Measurements from ENCODE around the gene NCMAP.

The NCMAP gene

GRCh38 chr1:24570265-24571125 is 14.6 kb downstream of the NCMAP start:
- no peak for DNase-seq (ENCODE audit: low read depth, low spot score)

- no peak for DNase-seq (ENCODE audit: low read depth, low spot score)
Measured at GRCh38 chr1:24572301-24572700, 16.4 kb downstream of the NCMAP start.

- DNase-seq (ENCODE audit: low read depth, low spot score): peak; percentile 53
Measured at GRCh38 chr1:24575905-24576587, 20.2 kb downstream of the NCMAP start.

GRCh38 chr1:24578846-24579245 is 23.0 kb downstream of the NCMAP start:
- DNase-seq (ENCODE audit: low read depth, low spot score): no peak

GRCh38 chr1:24580756-24581155 is 24.9 kb downstream of the NCMAP start:
- DNase-seq (ENCODE audit: low read depth, low spot score): no peak

- DNase-seq (ENCODE audit: low read depth, low spot score): no peak
Measured at GRCh38 chr1:24584171-24584647, 28.3 kb downstream of the NCMAP start.

GRCh38 chr1:24586119-24586518 is 30.2 kb downstream of the NCMAP start:
- no peak for DNase-seq (ENCODE audit: low read depth, low spot score)

- DNase-seq (ENCODE audit: low read depth, low spot score): peak; percentile 70
Measured at GRCh38 chr1:24586970-24587820, 31.3 kb downstream of the NCMAP start.

GRCh38 chr1:24588573-24588972 is 32.7 kb downstream of the NCMAP start:
- DNase-seq (ENCODE audit: low read depth, low spot score): no peak

- DNase-seq (ENCODE audit: low read depth, low spot score): no peak
Measured at GRCh38 chr1:24589200-24589599, 33.3 kb downstream of the NCMAP start.

GRCh38 chr1:24591781-24592180 is 35.9 kb downstream of the NCMAP start:
- DNase-seq (ENCODE audit: low read depth, low spot score): no peak

GRCh38 chr1:24594328-24594598 is 38.4 kb downstream of the NCMAP start:
- no peak for DNase-seq (ENCODE audit: low read depth, low spot score)

GRCh38 chr1:24596401-24596880 is 40.6 kb downstream of the NCMAP start:
- no peak for DNase-seq (ENCODE audit: low read depth, low spot score)

- no peak for DNase-seq (ENCODE audit: low read depth, low spot score)
Measured at GRCh38 chr1:24599265-24599664, 43.4 kb downstream of the NCMAP start.

GRCh38 chr1:24600551-24600950 is 44.7 kb downstream of the NCMAP start:
- no peak for DNase-seq (ENCODE audit: low read depth, low spot score)

- DNase-seq (ENCODE audit: low read depth, low spot score): no peak
Measured at GRCh38 chr1:24605534-24606295, 49.8 kb downstream of the NCMAP start.

- DNase-seq (ENCODE audit: low read depth, low spot score): no peak
Measured at GRCh38 chr1:24606296-24606605, 50.4 kb downstream of the NCMAP start.

GRCh38 chr1:24606621-24607020 is 50.7 kb downstream of the NCMAP start:
- no peak for DNase-seq (ENCODE audit: low read depth, low spot score)

GRCh38 chr1:24609949-24610517 is 54.1 kb downstream of the NCMAP start:
- no peak for DNase-seq (ENCODE audit: low read depth, low spot score)

GRCh38 chr1:24619376-24619775 is 63.5 kb downstream of the NCMAP start:
- peak; percentile 32 for DNase-seq (ENCODE audit: low read depth, low spot score)

GRCh38 chr1:24620678-24621077 is 64.8 kb downstream of the NCMAP start:
- no peak for DNase-seq (ENCODE audit: low read depth, low spot score)

Data from astrocyte of the hippocampus (primary cell).